ENCODE data around the gene HTR2C.
"Not testable (repeated sequence)": the region's sequence is repeated elsewhere in the genome, so short reads cannot be mapped to it uniquely, and the experiment has no call there.

Gene HTR2C

GRCh38 chrX:114583646-114584374, at the start of gene HTR2C:
Gene HTR2C (plus strand): TSS chrX:114584086. CDS start chrX:114726937, 142,851 bp downstream.
- DNase-seq = no peak

- DNase-seq = no peak
These were observed 3.5 kb upstream of the HTR2C start for GRCh38 chrX:114580336-114580735.

GRCh38 chrX:114581528-114582263, 2.2 kb upstream of the HTR2C start:
- no peak for DNase-seq

GRCh38 chrX:114582264-114582632, 1.6 kb upstream of the HTR2C start:
- DNase-seq = no peak

GRCh38 chrX:114582698-114583395, 1.0 kb upstream of the HTR2C start:
- DNase-seq = no peak

- no peak for DNase-seq
These were observed 573 bp downstream of the HTR2C start for GRCh38 chrX:114584375-114584943.

- no peak for DNase-seq
These were observed 1.3 kb downstream of the HTR2C start for GRCh38 chrX:114584983-114585842.

GRCh38 chrX:114591121-114591520, 7.2 kb downstream of the HTR2C start:
- DNase-seq = no peak

GRCh38 chrX:114599305-114599704, 15.4 kb downstream of the HTR2C start:
- peak; percentile 2 for DNase-seq

- DNase-seq = no peak
These were observed 16.0 kb downstream of the HTR2C start for GRCh38 chrX:114599911-114600310.

- not testable (repeated sequence) for DNase-seq
These were observed 22.7 kb downstream of the HTR2C start for GRCh38 chrX:114606619-114607018.

- peak; percentile 18 for DNase-seq
These were observed 27.2 kb downstream of the HTR2C start for GRCh38 chrX:114611018-114611619.

GRCh38 chrX:114615765-114616164, 31.9 kb downstream of the HTR2C start:
- DNase-seq = peak; percentile 9

GRCh38 chrX:114619874-114620273, 36.0 kb downstream of the HTR2C start:
- DNase-seq = no peak

- DNase-seq = peak; percentile 10
These were observed 42.4 kb downstream of the HTR2C start for GRCh38 chrX:114626323-114626722.

- no peak for DNase-seq
These were observed 52.1 kb downstream of the HTR2C start for GRCh38 chrX:114635986-114636385.

GRCh38 chrX:114650351-114650750, 66.5 kb downstream of the HTR2C start:
- no peak for DNase-seq

- peak; percentile 70 for DNase-seq
These were observed 91.5 kb downstream of the HTR2C start for GRCh38 chrX:114675365-114675764.

- DNase-seq = not testable (repeated sequence)
These were observed 116.6 kb downstream of the HTR2C start for GRCh38 chrX:114700533-114700932.

- DNase-seq = no peak
These were observed 125.5 kb downstream of the HTR2C start for GRCh38 chrX:114709406-114709805.

- no peak for DNase-seq
These were observed 126.7 kb downstream of the HTR2C start for GRCh38 chrX:114710571-114710970.

GRCh38 chrX:114712466-114712865, 128.6 kb downstream of the HTR2C start:
- no peak for DNase-seq

Data from fibroblast of upper back skin (primary cell).